SK-N-MC (cell line): ENCODE measurements around the gene ZNF558.
A peak's percentile ranks its signal among the peaks of the same experiment; 100 is the strongest.

Experiments
- DNase-seq: peaks from one replicate; pipeline ENCODE4 v3.0.0-alpha.2; 2011; ENCODE audit warnings: low read depth, low spot score
- H3K27ac ChIP-seq: fragments of 200-600 bp; sonication (generic); 2 replicates; pipeline ENCODE4 v1.5.1; 2016; ENCODE audit warnings: mixed run types
- H3K36me3 ChIP-seq: fragments of 200-600 bp; sonication (generic); 2 replicates; pipeline ENCODE4 v1.6.1; 2017; ENCODE audit warnings: antibody characterized with exemption, low read length, mixed read lengths; ENCODE audit not compliant: insufficient read depth
- H3K4me3 ChIP-seq: fragments of 200-600 bp; sonication (generic); 2 replicates; pipeline ENCODE4 v1.5.1; 2016
- H3K9ac ChIP-seq: fragments of 200-600 bp; sonication (generic); 2 replicates; pipeline ENCODE4 v1.8.0; 2017; ENCODE audit warnings: mixed run types, mixed read lengths; ENCODE audit not compliant: insufficient read length
- H3K9me3 ChIP-seq: fragments of 200-600 bp; sonication (generic); 2 replicates; pipeline ENCODE4 v1.6.1; 2017; ENCODE audit warnings: low read depth, mild to moderate bottlenecking, antibody characterized with exemption, low read length, moderate library complexity, mixed read lengths
- EZH2 ChIP-seq: fragments of 200-600 bp; sonication (generic); IDR thresholded peaks from one replicate; pipeline ENCODE4 v1.6.1; 2017; ENCODE audit warnings: antibody characterized with exemption
- FOXP2 ChIP-seq: optimal IDR thresholded peaks from 2 replicates; pipeline ENCODE3; 2011; ENCODE audit warnings: mild to moderate bottlenecking, moderate library complexity; ENCODE audit not compliant: insufficient read depth; ENCODE audit errors: extremely low read length, control extremely low read depth
- POLR2AphosphoS5 ChIP-seq: IDR thresholded peaks from 2 replicates; pipeline ENCODE4 v1.6.1; 2012; ENCODE audit warnings: mild to moderate bottlenecking, low read depth, low read length, borderline replicate concordance

ZNF558 gene

DNA sequence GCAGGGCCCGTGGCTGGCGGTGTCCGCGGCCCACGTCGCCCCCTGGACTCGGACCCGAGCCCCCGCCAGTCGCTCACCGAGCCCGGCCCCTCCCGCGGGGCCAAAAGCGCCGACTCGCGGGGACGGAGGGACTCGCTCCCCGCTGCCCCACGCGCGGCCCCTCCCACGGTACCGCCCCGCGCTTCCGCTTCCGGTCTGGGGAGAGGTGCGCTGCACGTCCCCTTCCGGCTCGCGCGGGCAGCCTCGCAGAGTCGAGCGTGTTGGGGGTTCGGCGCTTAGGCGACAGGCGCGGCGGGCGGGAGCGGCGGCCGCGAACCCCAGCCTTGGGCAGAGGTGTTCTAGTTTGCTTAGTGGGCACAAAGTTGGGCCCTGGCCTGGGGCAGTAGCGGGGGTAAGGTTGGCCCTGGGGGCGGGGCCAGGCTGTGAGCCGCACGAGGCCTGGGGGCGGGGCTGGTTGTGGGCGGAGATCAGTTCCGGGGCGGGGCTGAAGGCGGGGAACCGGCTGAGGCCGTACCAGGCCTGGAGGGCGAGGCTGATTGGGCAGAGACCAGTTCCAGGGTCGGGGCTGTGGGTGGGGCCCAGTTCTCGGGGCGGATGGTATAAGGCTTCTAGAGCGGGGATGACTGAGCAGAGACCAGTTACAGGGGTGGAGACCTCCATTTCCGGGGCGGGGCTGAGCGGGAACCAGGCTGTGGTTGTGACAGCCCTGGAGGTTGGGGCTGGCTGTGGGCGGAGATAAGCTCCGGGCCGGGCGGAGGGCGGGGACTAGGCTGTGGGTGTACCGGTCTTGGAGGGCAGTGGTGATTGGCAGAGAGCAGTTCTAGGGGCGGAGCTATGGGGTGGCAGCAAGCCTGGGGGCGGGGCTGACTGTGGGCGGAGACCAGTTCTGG, at the start of gene ZNF558, which contains the start of gene MBD3L1:
TSS of gene ZNF558 (minus strand) at position 173 of the 890 bp plus-strand sequence. CDS start 9,645 bp downstream, outside the sequence.
TSS of gene MBD3L1 (plus strand) at position 246 of the 890 bp plus-strand sequence. CDS start 10,302 bp downstream, outside the sequence.
- DNase-seq, result peak; percentile 91
- H3K27ac ChIP-seq, result peak within 1 kb of the TSS; percentile 94
- H3K9me3 ChIP-seq, result 0 out of 2 replicates have a peak, but pooled peaks cover 2% of the 10 kb centered on the region
- H3K9ac ChIP-seq, result peak within 1 kb of the TSS; percentile 95
- peaks cover 6% of the 10 kb centered on the region; the same call in 1 of the 2 replicates for H3K36me3 ChIP-seq
- peak; percentile 55 for TF ChIP-seq FOXP2
- TF ChIP-seq EZH2, result no peak
- TF ChIP-seq POLR2AphosphoS5, result peak; percentile 88
- peak within 1 kb of the TSS; percentile 97 for H3K4me3 ChIP-seq

DNA sequence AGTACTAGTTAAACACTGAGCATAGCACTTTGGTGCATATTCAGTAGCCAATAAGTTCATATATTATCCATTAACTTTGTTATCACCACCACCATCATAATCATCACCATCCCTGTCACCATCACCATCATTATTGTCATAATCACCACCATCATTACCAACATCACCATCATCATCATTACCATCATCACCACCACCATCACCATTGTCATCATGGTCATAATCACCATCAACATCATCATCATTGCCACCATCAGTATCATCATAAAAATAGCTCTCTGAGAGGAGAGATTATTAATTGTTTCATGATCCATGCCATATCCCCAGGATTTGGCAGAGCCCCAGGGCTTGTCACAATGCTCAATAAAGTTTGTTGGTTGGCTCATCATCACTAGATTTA, 49.4 kb upstream of the ZNF558 start:
- no peaks in the 10 kb centered on the region for H3K9me3 ChIP-seq
- no peak overlapping the region for H3K27ac ChIP-seq
- TF ChIP-seq EZH2, result no peak
- TF ChIP-seq FOXP2, result no peak
- H3K9ac ChIP-seq, result no peak overlapping the region
- H3K36me3 ChIP-seq, result no peaks in the 10 kb centered on the region
- no peak overlapping the region for H3K4me3 ChIP-seq
- DNase-seq, result no peak

DNA sequence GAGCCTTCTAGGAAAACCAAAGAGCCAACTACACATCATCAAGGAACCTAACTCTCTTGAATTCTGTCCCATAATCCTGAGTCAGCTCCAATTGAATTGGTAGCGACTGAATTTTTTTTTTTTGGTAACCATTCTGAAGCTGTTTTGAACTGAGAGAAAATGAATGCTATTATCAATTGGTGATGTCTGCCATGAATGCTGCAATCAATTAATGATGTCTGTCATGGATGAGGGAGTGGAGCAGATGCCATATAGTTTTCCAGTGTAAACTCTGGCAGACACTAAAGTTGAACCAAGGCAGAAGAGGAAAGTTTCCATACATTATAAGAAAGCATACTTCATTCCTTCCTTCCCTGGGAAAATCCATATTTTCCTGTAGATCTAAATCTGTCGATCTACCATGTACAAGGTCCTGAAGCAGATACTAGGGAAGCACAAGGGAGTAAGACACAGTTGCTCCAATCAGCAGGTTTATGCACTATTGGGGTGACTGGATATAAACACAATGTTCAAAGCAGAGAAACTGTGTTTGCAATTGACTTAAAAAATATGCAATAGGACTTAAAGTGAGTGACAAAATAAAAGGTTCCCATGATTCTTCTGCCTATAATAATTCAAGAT, 48.9 kb upstream of the ZNF558 start:
- no peak overlapping the region for H3K27ac ChIP-seq
- no peaks in the 10 kb centered on the region for H3K36me3 ChIP-seq
- H3K4me3 ChIP-seq, result no peak overlapping the region
- no peak overlapping the region for H3K9ac ChIP-seq
- TF ChIP-seq POLR2AphosphoS5, result no peak
- no peak for TF ChIP-seq EZH2
- TF ChIP-seq FOXP2, result no peak
- no peaks in the 10 kb centered on the region for H3K9me3 ChIP-seq
- DNase-seq, result no peak

DNA sequence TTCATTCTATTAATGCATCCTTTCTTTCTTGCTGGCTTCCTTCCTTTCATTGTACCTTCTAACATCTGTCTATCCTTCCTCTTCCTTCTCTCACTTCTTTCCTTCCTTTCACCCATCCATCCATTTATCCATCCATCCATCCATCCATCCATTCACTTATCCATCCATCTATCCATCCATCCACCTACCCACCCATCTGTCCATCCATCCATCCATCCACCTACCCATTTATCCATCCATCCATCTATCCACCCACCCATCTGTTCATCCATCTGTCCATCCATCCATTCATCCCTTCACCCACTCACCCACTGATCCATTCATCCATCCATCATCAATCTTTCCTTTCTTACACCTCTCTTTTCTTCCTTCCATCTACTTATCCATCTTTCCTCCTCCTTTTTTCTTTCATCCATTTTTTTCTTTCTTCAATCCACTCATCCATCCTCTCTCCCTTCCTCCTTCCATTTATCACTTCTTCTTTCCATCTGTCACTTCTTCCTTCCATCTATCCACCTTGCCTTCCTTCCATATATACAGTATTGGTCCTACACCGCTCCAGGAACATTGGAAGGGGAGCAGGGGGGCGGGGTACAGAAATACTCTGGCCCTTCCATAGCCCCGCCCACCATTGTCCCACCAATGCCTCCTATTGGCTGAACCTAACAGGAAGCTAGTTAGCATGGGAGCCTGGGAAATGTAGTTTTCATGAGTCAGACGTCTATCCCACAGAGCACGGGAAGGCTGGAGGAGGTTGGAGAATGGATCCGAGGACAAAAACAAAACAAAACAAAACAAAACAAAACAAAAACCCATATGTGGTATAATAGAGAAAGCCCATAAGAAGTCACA, 46.0 kb upstream of the ZNF558 start:
- no peak for TF ChIP-seq EZH2
- no peak for TF ChIP-seq FOXP2
- TF ChIP-seq POLR2AphosphoS5, result no peak
- H3K9ac ChIP-seq, result no peak overlapping the region
- no peak for DNase-seq
- no peaks in the 10 kb centered on the region for H3K36me3 ChIP-seq
- no peak overlapping the region for H3K27ac ChIP-seq
- H3K9me3 ChIP-seq, result no peaks in the 10 kb centered on the region
- H3K4me3 ChIP-seq, result no peak overlapping the region

DNA sequence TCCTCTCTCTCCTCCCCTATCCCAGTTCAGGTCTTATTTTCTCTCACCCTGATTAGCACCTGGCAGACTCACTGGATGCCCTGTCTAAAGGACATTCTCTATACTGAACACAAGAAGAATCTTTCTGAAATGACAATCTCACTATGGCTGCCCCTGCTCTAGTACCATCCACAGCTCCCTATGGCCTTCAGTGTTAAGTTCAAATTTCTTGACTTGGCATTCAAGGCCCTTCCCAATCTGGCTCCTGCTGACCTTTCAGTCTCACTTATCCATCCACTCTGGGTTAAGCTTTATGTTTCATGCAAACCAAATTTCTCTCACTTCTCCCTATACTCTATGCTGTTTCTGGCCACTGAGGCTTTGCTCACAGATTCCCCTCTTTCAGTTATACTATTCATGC, 34.2 kb upstream of the ZNF558 start:
- no peak for DNase-seq
- Histone ChIP-seq H3K27ac (no peak overlapping the region), H3K9me3 (no peaks in the 10 kb centered on the region)

DNA sequence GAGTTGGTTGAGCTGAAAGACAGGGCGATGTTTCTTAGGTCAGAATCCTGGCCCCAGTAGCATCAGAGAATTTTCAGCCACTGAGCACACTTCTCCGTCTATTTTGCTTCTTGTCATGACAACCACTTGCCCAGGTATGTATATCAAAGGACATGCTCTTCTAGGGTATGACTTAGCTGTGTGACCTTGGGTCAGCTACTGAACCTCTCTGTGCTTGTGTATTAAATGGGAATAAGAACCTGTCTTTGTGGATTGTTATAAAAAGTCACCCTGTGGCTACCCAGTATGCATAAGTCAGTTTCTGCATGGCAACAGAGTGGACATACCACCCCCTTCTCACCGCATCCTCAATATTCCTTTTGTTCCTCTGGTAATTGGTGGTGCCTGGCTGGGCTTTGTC, 26.2 kb upstream of the ZNF558 start:
- DNase-seq, result no peak
- Histone ChIP-seq H3K36me3 (no peaks in the 10 kb centered on the region), H3K9me3 (no peaks in the 10 kb centered on the region), H3K4me3 (no peak overlapping the region), H3K9ac (no peak overlapping the region), H3K27ac (no peak overlapping the region)
- TF ChIP-seq POLR2AphosphoS5 (no peak), EZH2 (no peak), FOXP2 (no peak)

More for the DNA sequence above, 34.2 kb upstream of the ZNF558 start:
- Histone ChIP-seq H3K4me3 (no peak overlapping the region), H3K9ac (no peak overlapping the region), H3K36me3 (no peaks in the 10 kb centered on the region)
- TF ChIP-seq FOXP2, result no peak
- TF ChIP-seq EZH2, result no peak
- TF ChIP-seq POLR2AphosphoS5, result no peak

DNA sequence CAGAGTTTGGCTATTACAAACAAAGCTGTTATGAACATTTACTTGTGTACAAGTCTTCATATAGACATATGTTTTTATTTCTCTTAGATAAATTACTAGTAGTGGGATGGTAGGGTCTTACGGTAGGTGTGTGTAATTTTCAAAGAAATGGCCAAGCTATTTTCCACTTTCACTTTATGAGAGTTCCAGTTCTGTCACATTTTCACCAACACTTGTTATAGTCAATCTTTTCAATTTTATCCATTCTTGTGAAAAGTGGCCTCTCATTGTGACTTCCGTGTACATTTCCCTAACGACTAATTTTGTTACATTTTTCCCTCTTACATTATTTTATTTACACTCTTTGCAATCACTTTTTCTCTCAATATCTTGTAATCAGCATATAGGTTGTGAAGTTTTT, 18.4 kb upstream of the ZNF558 start:
- Histone ChIP-seq H3K9me3 (no peaks in the 10 kb centered on the region), H3K4me3 (no peak overlapping the region), H3K9ac (no peak overlapping the region), H3K36me3 (no peaks in the 10 kb centered on the region), H3K27ac (no peak overlapping the region)
- DNase-seq, result no peak
- no peak for TF ChIP-seq FOXP2
- no peak for TF ChIP-seq EZH2
- no peak for TF ChIP-seq POLR2AphosphoS5
